K562 (cell line): ENCODE results near the gene OARD1. TPM values are rescaled to one million over a fixed set of nuclear protein-coding genes. Genes with fewer than 3 reads are reported as not detected.

Source experiments
- ATAC-seq: fragments of 200-7000 bp; cut with Tn5 transposase; 3 replicates; pipeline ENCODE4 v1.9.1; 2020; ENCODE audit warnings: moderate library complexity
- BruUV-seq: library from RNA; stranded (reverse); fragments of 400-500 nt; replicated peaks from 2 replicates; lab custom pipeline; 2021; lab: Mats Ljungman, UMichigan
- CTCF ChIA-PET: fragments of 300-600 bp; formaldehyde crosslinking; extraction: SDS; loops from one replicate; lab custom pipeline; 2021; ENCODE audit warnings: low intra/inter-chr PET ratio; lab: Yijun Ruan, JAX
- POLR2A ChIA-PET: fragments of 300-600, 350-650 bp; sonication (Branson Sonifier 250); formaldehyde crosslinking; extraction: SDS; loops from one replicate; lab custom pipeline; 2021; ENCODE audit warnings: antibody characterized with exemption, inconsistent platforms; lab: Yijun Ruan, JAX
- DNase-seq, 4 experiments: peaks; one replicate each; pipeline versions ENCODE4 v3.0.0 to v3.0.0-alpha.2; 2011 to 2018; ENCODE audit warnings: low spot score in 3 of 4, mixed read lengths in 3 of 4; ENCODE audit errors: extremely low read depth in 1 of 4
- FAIRE-seq: peaks from 2 replicates; lab custom pipeline; 2011; peaks lifted over from hg19 to GRCh38; lab: Jason Lieb, UNC
- H2AFZ ChIP-seq: 2 replicates; pipeline ENCODE4 v1.6.0; 2011; ENCODE audit warnings: low read depth, low read length, control low read depth, inconsistent platforms
- H3K27ac ChIP-seq: fragments of 200-600 bp; 3 replicates; pipeline ENCODE4 v1.8.0; 2011; ENCODE audit warnings: low read depth, mild to moderate bottlenecking, control low read depth, inconsistent platforms, low read length, moderate library complexity, mixed read lengths; ENCODE audit errors: extremely low read depth
- H3K27me3 ChIP-seq, 2 experiments: fragments of 300-600 bp in 1 of 2; 2 replicates in 1 of 2; 3 replicates in 1 of 2; pipeline versions ENCODE4 v1.6.0 to v1.8.0; 2011; ENCODE audit warnings: inconsistent platforms in 2 of 2, low read length in 2 of 2, mild to moderate bottlenecking in 1 of 2, mixed read lengths in 1 of 2, moderate library complexity in 1 of 2; ENCODE audit not compliant: control insufficient read depth in 2 of 2, insufficient read depth in 2 of 2
- H3K36me3 ChIP-seq: fragments of 300-600 bp; 3 replicates; pipeline ENCODE4 v1.8.0; 2011; ENCODE audit warnings: mild to moderate bottlenecking, low read length, inconsistent platforms; ENCODE audit not compliant: control insufficient read depth, insufficient read depth
- H3K4me1 ChIP-seq, 2 experiments: fragments of 200-600 bp in 1 of 2; replicated peaks in 1 of 2; 2 replicates in 1 of 2; 3 replicates in 1 of 2; pipeline versions ENCODE4 v1.5.1 to v1.8.0; 2011; ENCODE audit warnings: inconsistent platforms in 2 of 2, low read length in 2 of 2, mild to moderate bottlenecking in 1 of 2, mixed read lengths in 1 of 2, moderate library complexity in 1 of 2; ENCODE audit not compliant: control insufficient read depth in 2 of 2, insufficient read depth in 2 of 2
- H3K4me2 ChIP-seq: 2 replicates; pipeline ENCODE4 v1.6.1; 2011; ENCODE audit warnings: low read length, control low read depth, inconsistent platforms, mixed read lengths; ENCODE audit not compliant: insufficient read depth
- H3K4me3 ChIP-seq: fragments of 200-600 bp; sonication (generic), shearing (Covaris generic); 2 replicates; pipeline ENCODE4 v1.5.1; 2016; ENCODE audit warnings: control low read depth, inconsistent platforms
- H3K79me2 ChIP-seq: fragments of 200-600 bp; 3 replicates; pipeline ENCODE4 v1.8.0; 2011; ENCODE audit warnings: low read length, inconsistent platforms; ENCODE audit not compliant: control insufficient read depth, insufficient read depth
- H3K9ac ChIP-seq, 2 experiments: 2 replicates each; pipeline versions ENCODE4 v1.6.0 to v1.6.1; 2011; ENCODE audit warnings: low read depth in 2 of 2, low read length in 2 of 2, control low read depth in 1 of 2, inconsistent platforms in 1 of 2, mild to moderate bottlenecking in 1 of 2, mixed read lengths in 1 of 2; ENCODE audit not compliant: insufficient read depth in 1 of 2
- H3K9me1 ChIP-seq: one replicate; pipeline ENCODE4 v1.6.0; 2011; ENCODE audit warnings: inconsistent platforms, mild to moderate bottlenecking, low read length, moderate library complexity; ENCODE audit not compliant: control insufficient read depth, insufficient read depth
- H3K9me3 ChIP-seq: replicated peaks from 2 replicates; pipeline ENCODE4 v1.5.1; 2011; ENCODE audit warnings: low read depth, low read length, inconsistent platforms; ENCODE audit not compliant: control insufficient read depth, insufficient read depth
- H4K20me1 ChIP-seq: replicated peaks from 2 replicates; pipeline ENCODE4 v1.6.1; 2011; ENCODE audit warnings: low read length, inconsistent platforms, mixed read lengths; ENCODE audit not compliant: control insufficient read depth, insufficient read depth
- CEBPZ ChIP-seq: fragments of 150-350 bp; IDR thresholded peaks from 2 replicates; pipeline ENCODE4 v1.6.1; 2014; ENCODE audit warnings: low read depth, mild to moderate bottlenecking, low read length, borderline replicate concordance
- GTF2B ChIP-seq: IDR thresholded peaks from 2 replicates; pipeline ENCODE4 v1.6.1; 2011; ENCODE audit not compliant: insufficient read length; ENCODE audit errors: extremely low read depth
- PHB2 ChIP-seq: fragments of 450-650 bp; IDR thresholded peaks from 2 replicates; pipeline ENCODE4 v1.6.1; 2017; ENCODE audit warnings: low read depth
- POU5F1 ChIP-seq: fragments of 150-350 bp; IDR thresholded peaks from 2 replicates; pipeline ENCODE4 v1.6.1; 2014; ENCODE audit warnings: borderline replicate concordance, low read length, low read depth, mild to moderate bottlenecking; ENCODE audit not compliant: partially characterized antibody
- SRF ChIP-seq, 2 experiments: fragments of 250-450, 450-650 bp in 1 of 2; sonication (Bioruptor Pico) in 1 of 2; sonication (generic) in 1 of 2; formaldehyde crosslinking; IDR thresholded peaks; 2 replicates each; pipeline versions ENCODE4 v1.5.0 to v1.5.1; 2020 to 2022; ENCODE audit warnings: mild to moderate bottlenecking in 1 of 2, missing genetic modification reagents in 1 of 2
- ZNF740 ChIP-seq, 3 experiments: fragments of 200-800 bp in 1 of 3; sonication (Bioruptor generic) in 1 of 3; sonication (generic) in 1 of 3; formaldehyde crosslinking in 1 of 3; IDR thresholded peaks; 2 replicates each; pipeline versions ENCODE4 v1.6.1 to v1.8.0; 2016 to 2022; ENCODE audit warnings: mild to moderate bottlenecking in 2 of 3, missing compliant biosample characterization in 2 of 3, missing genetic modification characterization in 2 of 3, missing genetic modification reagents in 1 of 3
- WGBS: fragments of 100-300 bp; shearing (Covaris generic); methylation state at CpG from one replicate; pipeline ENCODE4 v1.1.6; 2016; ENCODE audit warnings: low coverage, mixed read lengths; ENCODE audit not compliant: insufficient coverage; ENCODE audit errors: missing lambda C conversion rate; 5-methylcytosine and 5-hydroxymethylcytosine counted together
- in situ Hi-C: fragments of 300-500 bp; cut with MboI; formaldehyde crosslinking; loops from 4 replicates; pipeline ENCODE4 v1.15.0; 2018; ENCODE audit warnings: inconsistent platforms, mixed read lengths
- intact Hi-C: fragments of 100-400 bp; cut with micrococcal nuclease; formaldehyde crosslinking; loops from 2 replicates; pipeline ENCODE4 v1.14.2; 2022
- polyA plus RNA-seq, 8 experiments: library from polyadenylated mRNA; depleted of rRNA in 4 of 8; stranded (reverse) in 5 of 8; unstranded in 3 of 8; fragments of >200 nt; fragmentation: Nextera tagmentation in 2 of 8; fragmentation: Illumina TruSeq in 1 of 8; extraction: Ambion mirVana in 2 of 8; extraction: Trizol in 1 of 8; gene quantifications; 2 replicates each; pipeline versions ENCODE4 v1.2.1 to v1.2.3, GENCODE V29; 2011 to 2014; ENCODE audit warnings: inconsistent platforms in 1 of 8, missing spikeins in 1 of 8
- total RNA-seq, 7 experiments: library from RNA; depleted of rRNA in 6 of 7; stranded (reverse); fragments of >200 nt in 6 of 7; fragmentation: Illumina TruSeq in 2 of 7; extraction: Trizol in 2 of 7; gene quantifications; 2 replicates each; pipeline versions ENCODE4 v1.2.1 to v1.2.3, GENCODE V29; 2011 to 2021; ENCODE audit warnings: low replicate concordance in 1 of 7

Gene OARD1
- total and polyA plus RNA-seq, 9 of the 15 experiments (the other 6 are each of a cell fraction or from before 2014, with no cell fraction given): 43.4 to 88.3 (median 61.1) TPM

DNA sequence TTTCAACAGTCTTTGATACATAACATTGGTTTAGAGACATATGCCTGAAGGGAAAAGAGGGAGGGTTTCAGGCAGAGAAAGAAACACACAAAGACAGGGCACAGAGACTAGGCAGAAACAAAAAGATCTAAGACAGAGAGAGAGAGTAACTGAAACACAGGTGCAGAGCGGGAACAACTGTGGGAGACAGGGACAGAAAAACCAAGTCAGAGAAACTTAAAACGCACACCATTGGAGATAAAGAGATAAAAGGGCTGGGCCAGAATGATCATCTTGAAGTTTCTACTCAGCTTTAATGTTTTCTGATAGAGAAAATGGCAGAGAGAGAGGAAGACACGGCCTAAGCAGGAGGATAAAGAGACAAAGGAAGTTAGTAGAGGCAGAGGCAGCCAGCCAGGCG lies 44.9 kb downstream of the OARD1 start:
- peak overlapping the region in 1 of 2 experiments; percentile 88; a peak in 2 of 4 replicates for H3K9ac ChIP-seq
- TF ChIP-seq PHB2 (no peak), CEBPZ (no peak), SRF (CRISPR knock-in tag; IDR thresholded peaks at IDR 0.05) (no peak), POU5F1 (no peak), ZNF740 (CRISPR knock-in tag; IDR thresholded peaks at IDR 0.05) (no peak), ZNF740 (tag; IDR thresholded peaks at IDR 0.05) (no peak), GTF2B (no peak)
- peaks cover 0 to 13% of the 10 kb centered on the region in 2 experiments; a peak in 4 of 5 replicates for H3K4me1 ChIP-seq
- no peaks in the 10 kb centered on the region for H3K9me3 ChIP-seq
- in situ Hi-C loops: loop anchor here (25.0 kb wide), 1 partner anchor 1665 kb away; no protein-coding TSS in a partner anchor
- 0 out of 2 replicates have a peak overlapping the region, but pooled peaks have one; percentile 10 for H3K4me3 ChIP-seq
- no peaks in the 10 kb centered on the region for H3K36me3 ChIP-seq
- ChIA-PET CTCF (interaction anchor here (1.8 to 2.1 kb wide), 2 partner anchors 21 to 132 kb away, joined by 9 to 10 read pairs; no protein-coding TSS in a partner anchor), POLR2A (interaction anchor here (0.6 to 1.3 kb wide), 5 partner anchors 18 to 165 kb away, joined by 3 to 6 read pairs (median 3); no protein-coding TSS in a partner anchor)
- no peaks in the 10 kb centered on the region for H3K9me1 ChIP-seq
- H3K27me3 ChIP-seq: peaks cover 13 to 15% of the 10 kb centered on the region in 2 experiments; a peak in 4 of 5 replicates
- 27% methylated on average over 4 of the region's 4 CpGs for WGBS
- H3K79me2 ChIP-seq: no peaks in the 10 kb centered on the region
- ATAC-seq (no peak), FAIRE-seq (no peak), DNase-seq (no peak)
- no peak overlapping the region for H3K27ac ChIP-seq
- TSS peak; percentile 34 for BruUV-seq
- H3K4me2 ChIP-seq: peak overlapping the region; percentile 83
- no peaks in the 10 kb centered on the region for H4K20me1 ChIP-seq
- peak overlapping the region; percentile 97 for H2AFZ ChIP-seq
- intact Hi-C loops: loop anchor here (1.0 to 10.0 kb wide), 4 partner anchors 40 to 700 kb away; no protein-coding TSS in a partner anchor
